ENCODE data around the gene KRT32.

GRCh38 chr17:41475421-41475820 lies 8.2 kb upstream of the KRT32 start:
- TF ChIP-seq CTCF (IDR thresholded peaks at IDR 0.05) = no peak
- no peak for TF ChIP-seq POLR2AphosphoS5 (IDR thresholded peaks at IDR 0.05)
